HG03064 (cell line): ENCODE results near the gene A4GALT.
"Not testable (repeated sequence)": the region's sequence is repeated elsewhere in the genome, so short reads cannot be mapped to it uniquely, and the experiment has no call there.

Source experiments
- ATAC-seq: cut with Tn5 transposase; IDR thresholded peaks from one replicate; pipeline ENCODE4 v1.9.1; 2021; ENCODE audit warnings: low read depth; ENCODE audit not compliant: unreplicated experiment

Gene A4GALT

GRCh38 chr22:42742940-42743339, 22.3 kb upstream of the A4GALT start:
- ATAC-seq, result no peak

DNA sequence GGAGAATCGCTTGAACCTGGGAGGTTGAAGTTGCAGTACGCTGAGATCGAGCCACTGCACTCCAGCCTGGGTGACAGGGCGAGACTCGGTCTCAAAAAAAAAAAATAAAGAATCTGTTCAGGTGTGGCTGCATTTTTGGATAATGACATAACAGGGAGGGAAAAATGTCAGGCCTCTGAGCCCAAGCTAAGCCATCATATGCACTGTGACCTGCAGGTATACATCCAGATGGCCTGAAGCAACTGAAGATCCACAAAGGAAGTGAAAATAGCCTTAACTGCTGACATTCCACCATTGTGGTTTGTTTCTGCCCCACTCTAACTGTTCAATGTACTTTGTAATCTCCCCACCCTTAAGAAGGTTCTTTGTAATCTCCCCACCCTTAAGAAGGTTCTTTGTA, 19.6 kb upstream of the A4GALT start:
- not testable (repeated sequence) for ATAC-seq

- ATAC-seq, result no peak
Measured at GRCh38 chr22:42734406-42734805, 13.7 kb upstream of the A4GALT start.

- not testable (repeated sequence) for ATAC-seq
Measured at GRCh38 chr22:42733394-42733793, 12.7 kb upstream of the A4GALT start.

DNA sequence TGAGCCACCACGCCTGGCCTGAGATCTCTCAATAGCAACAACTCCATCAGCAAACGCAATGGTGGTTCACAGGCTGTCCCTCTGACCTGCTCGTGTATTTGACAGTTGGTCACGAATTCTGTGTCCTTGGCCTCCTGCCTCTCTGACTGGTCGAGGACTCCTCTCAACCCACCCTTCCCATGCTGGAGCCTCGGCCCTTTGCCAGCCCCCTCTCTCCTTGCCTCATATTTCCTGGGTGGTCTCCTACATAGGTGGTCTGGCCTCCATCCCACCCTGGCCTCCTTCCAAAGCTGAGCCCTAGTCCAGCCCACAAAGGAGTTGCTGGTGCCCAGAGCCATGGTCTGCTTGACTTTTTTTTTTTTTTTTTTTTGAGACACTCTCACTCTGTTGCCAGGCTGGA, 11.4 kb upstream of the A4GALT start:
- no peak for ATAC-seq

- no peak for ATAC-seq
Measured at GRCh38 chr22:42726811-42727210, 6.1 kb upstream of the A4GALT start.

DNA sequence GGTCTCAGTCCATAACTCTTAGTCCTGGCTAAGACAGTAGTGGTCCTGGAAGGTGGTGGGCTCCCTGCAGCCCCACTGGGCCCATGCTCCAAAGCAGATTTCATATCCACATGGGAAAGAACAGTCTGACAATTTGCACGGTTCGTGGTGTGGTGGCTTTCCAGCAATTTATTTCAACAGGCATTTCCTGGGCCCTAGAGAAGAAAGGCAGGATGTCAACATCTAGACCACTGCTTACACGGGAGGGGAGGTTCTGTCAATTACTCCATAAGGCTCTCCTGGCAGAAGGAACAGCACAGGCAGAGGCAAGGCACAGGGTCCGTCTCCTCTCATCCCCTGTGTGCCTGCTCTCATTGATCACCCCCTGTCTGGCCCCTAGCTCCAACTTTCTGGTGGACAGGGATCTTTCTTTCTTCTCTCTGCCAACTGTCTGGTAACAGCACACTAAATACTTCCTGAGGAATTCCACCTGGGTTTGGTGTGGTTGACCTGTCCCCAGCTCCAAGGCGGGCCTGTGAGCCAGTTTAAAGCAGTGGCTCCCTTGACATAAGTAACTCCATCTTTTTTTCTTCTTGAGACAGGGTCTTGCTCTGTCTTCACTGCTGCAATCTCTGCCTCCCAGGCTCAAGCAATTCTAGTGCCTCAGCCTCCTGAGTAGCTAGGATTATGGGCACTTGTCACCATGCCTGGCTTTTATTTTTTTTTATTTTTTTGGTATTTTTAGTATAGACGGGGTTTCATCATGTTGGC, 5.1 kb upstream of the A4GALT start:
- ATAC-seq, result no peak

DNA sequence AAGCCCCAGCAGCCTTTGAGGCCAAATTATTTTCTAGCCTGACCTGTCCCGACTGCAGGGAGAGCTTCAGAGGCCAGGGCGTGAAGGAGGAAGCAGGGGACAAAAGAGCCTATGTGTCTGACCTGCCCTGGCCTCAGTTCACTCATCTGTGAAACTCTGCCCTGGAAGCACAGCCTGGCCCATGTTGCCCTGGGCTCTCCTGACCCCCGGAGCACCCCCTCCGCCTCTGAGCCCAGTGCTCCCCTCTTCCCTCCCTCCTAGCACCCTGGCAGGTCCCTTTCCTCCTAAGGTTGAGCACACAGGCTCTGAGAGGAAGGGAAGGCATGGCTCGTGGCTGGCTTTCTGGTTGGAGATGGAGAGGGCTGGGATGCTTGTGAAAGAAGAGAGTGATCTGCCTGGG, 3.4 kb upstream of the A4GALT start:
- no peak for ATAC-seq

GRCh38 chr22:42721045-42721434, 370 bp upstream of the A4GALT start:
- no peak for ATAC-seq

DNA sequence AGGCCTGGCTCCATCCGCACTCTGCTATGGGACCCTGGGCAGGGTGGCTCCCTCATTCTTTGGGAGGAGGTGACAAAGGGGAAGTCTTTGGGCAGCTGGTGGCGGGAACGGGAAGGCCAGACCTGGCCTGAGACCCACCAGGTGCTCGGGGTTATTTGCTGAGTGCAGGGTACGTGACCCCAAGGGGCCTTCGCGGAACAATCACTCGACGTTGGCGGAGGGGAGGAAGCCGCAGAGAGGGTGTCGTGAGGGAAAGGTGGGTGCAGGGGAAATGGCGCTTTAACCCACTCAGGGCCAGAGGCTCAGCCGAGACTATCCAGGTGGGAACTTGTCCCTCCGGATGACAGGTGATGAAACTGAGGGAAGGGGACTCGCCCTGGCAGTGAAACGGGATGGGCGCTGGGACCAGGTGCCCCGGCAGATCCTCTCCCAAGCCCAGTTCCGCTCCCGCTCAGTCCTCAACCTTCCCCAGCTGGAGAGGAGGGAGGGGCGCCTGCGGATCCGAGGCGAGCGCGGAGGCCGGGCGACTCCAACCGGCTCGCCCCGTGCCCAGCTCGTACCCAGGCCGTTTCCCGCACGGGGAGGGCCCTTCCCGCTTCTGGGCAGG, 911 bp downstream of the A4GALT start:
- no peak for ATAC-seq

- ATAC-seq, result no peak
Measured at GRCh38 chr22:42719133-42719532, 1.5 kb downstream of the A4GALT start.

DNA sequence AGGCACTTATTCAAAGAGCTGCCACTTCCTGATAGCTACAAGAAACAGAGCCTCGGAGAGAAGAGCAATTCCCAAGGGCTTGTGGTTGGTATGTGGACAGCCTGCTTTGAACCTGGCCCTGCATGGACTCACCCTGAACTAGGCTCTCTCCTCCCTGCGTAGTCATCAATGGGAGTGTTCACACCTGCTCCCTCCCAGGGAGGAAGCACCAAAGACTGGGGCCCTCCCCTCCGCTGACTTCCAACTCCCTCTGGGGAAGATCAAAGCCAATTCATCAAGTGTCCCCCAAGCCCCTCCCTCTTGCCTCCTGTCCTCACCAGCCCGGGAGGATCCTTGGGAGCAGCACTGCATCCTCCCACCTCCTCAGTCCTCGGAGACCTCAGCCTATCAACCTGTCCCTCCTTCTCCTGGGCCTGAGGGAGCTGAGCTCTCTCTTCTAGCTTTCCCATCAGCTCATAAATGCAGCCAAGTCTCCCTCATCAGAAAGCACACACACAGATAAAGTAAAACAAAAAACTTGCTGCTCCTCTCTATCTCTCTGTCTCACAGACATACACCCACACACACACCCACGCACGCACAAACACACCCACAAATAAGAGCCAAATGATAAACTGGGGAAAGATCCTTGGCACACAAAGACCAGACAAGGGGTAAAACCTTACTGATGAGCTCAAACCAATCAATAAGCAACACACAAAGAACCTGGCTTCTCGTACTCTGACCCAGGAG, 3.3 kb downstream of the A4GALT start:
- ATAC-seq, result peak; percentile 25

GRCh38 chr22:42716649-42717127, 4.0 kb downstream of the A4GALT start:
- ATAC-seq, result peak; percentile 43

- peak; percentile 30 for ATAC-seq
Measured at GRCh38 chr22:42716221-42716620, 4.4 kb downstream of the A4GALT start.

DNA sequence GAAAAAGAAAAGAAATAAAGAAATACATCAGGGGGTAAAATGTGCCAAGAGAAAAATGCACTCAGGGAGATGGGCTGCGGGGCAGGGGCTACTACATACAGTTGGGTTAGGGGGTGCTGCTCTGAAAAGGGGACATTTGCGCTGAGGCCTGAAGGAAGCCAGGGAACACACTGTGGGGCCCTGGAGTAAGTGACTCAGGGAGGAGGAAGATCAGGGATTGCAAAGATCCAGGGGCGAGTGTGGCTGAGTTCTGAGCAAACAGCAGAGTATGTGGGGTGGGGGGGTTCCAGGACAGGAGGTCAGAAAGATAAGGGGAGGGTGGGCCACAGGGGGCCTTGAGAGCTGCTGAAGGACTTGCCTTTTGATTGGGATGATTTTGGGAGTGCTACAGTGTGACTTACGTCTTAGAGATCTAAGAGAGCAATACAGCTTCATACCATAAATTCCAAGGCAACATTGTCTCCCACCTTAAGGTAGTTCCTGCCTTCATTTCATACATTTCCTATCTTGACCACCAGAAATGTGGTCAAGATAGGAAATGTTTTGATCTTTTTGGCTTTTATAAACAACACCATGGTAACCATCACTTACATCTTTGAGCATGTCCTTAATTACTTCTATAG, 5.8 kb downstream of the A4GALT start:
- ATAC-seq, result no peak

GRCh38 chr22:42714308-42714707, 6.4 kb downstream of the A4GALT start:
- ATAC-seq, result no peak

DNA sequence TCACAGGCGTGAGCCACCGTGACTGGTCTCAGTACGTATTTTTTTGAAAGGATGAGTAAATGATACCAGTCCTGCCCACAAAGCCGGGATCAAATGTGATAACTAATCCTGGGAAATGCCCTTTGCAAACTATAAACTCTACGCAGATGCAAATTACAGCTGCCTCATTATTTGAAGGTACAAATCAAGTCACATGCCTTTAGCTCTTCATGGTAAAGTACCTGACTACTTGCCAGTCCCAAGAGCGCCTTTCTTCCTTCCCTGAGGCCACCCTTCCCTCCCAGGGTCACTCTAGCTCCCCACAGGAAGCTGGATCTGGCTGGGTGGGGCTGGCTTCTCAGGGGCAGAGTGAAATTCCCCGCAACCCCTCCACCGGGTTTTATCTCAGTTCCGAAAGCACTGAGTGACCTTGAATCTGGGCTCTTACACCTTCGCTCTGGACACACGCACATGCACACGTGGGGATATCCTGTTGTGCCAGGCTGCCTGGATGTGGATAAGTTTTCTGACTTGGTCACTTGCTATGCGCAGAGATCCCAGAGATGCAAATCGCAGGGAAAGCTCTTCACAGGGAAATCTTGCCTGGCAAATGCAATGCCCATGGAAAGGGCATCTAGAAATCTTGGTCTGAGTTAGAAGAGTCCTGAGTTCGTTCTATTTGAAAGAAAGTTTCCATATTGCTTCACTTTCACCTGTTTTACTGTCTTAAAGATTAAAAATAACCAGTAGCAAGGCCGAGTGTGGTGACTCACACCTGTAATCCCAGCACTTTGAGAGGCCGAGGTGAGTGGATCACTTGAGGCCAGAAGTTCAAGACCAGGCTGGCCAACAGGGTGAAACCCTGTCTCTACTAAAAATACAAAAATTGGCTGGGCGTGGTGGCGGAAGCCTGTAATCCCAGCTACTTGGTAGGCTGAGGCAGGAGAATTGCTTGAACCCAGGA, 8.5 kb downstream of the A4GALT start:
- no peak for ATAC-seq

DNA sequence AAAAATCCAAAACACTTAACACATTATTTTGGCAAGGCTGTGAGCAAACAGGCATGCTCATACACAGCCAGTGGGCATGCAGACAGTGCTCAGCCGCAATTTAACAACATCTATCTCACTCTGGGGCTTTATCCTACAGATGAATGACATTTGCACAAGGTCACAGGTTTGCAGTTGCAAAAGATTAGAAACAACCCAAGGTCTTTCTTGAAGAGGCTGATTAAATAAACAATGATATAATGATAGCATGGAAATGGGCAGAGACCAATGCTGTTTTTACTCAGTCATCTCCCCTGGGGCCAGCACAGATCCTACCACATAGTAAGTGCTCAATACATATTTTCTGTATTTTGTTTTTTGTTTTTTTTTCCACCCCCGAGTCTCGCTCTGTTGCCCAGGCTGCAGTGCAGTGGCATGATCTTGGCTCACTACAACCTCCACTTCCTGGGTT, 9.4 kb downstream of the A4GALT start:
- ATAC-seq, result no peak

- ATAC-seq, result no peak
Measured at GRCh38 chr22:42708417-42708816, 12.3 kb downstream of the A4GALT start.

- no peak for ATAC-seq
Measured at GRCh38 chr22:42707496-42707895, 13.2 kb downstream of the A4GALT start.
